Measurements from ENCODE around the gene NBDY. TPM values are rescaled to one million over a fixed set of nuclear protein-coding genes. Genes with fewer than 3 reads are reported as not detected.
"Not testable (repeated sequence)": the region's sequence is repeated elsewhere in the genome, so short reads cannot be mapped to it uniquely, and the experiment has no call there.

NBDY gene
- polyA plus RNA-seq, 2 of the 4 experiments (the other 2 are of a cell fraction): 48.0 to 64.8 TPM

DNA sequence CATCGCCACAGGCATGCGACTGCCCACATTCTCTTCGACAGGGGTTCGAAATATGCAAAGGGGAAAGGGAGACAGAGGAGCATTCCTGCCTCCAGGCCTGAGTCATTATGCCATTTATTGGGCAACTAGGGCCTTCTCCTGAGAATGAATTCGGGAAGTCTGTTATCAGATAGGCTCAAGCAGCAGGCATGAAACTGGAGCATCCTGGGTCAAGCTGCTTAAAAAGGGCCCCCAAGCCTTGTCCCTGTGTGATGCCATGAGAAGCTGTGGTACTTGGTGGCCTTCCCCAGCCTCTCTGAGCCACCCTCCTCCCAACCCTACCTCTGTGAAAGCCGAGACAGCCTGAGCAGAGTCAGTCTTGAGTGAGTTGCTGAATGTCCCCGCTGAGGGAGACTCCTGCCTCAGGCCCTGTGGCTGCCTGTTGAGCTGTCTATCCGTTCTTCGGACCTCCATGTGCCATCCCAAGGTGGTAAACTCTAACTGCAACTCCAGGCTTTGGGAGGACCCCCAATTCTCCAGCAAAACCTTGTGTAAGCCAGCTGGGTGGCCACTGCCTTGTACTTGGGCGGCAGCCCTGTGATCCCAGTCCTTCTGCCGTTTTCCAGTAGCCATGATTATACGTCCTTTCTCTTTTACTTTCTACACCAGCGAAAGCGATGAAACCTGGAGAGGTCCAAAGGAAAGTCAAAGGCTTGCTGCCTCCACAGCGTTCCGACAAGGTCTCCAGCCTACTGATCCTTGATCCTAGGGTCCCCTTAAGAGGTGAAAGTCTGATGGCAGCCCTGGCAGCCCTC, 37.7 kb downstream of the NBDY start:
- no peak overlapping the region for H3K4me3 ChIP-seq
- no peak overlapping the region for H3K4me2 ChIP-seq

GRCh38 chrX:56767348-56768119, 38.5 kb downstream of the NBDY start:
- H3K4me3 ChIP-seq; H3K4me2 ChIP-seq; H3K9me3 ChIP-seq; POLR2A ChIA-PET; H3K4me1 ChIP-seq; ATAC-seq; FAIRE-seq; DNase-seq (ENCODE audit: low read depth in 1 of 2, low spot score in 1 of 2); H3K27ac ChIP-seq: not testable (repeated sequence)
- CTCF ChIA-PET: interaction anchor here (5.5 kb wide), 1 partner anchor 211 kb away, joined by 28 read pairs; no protein-coding TSS in a partner anchor
- whole genome bisulfite sequencing (ENCODE audit: missing lambda C conversion rate): 86% methylated on average over 22 of the region's 45 CpGs

More for the DNA sequence above, 37.7 kb downstream of the NBDY start:
- H3K4me1 ChIP-seq: 0 out of 3 replicates have a peak, but pooled peaks cover 8% of the 10 kb centered on the region
- no peak for FAIRE-seq
- H3K27ac ChIP-seq: no peak overlapping the region
- DNase-seq (ENCODE audit: low read depth in 1 of 2, low spot score in 1 of 2): no peak
- H3K9me3 ChIP-seq: no peaks in the 10 kb centered on the region
- ChIA-PET CTCF (interaction anchor here (5.5 kb wide), 1 partner anchor 212 kb away, joined by 28 read pairs; no protein-coding TSS in a partner anchor), POLR2A (no interaction called here)
- no peak for TF ChIP-seq CEBPB (IDR thresholded peaks at IDR 0.05)
- ATAC-seq: no peak
- WGBS (ENCODE audit: missing lambda C conversion rate): 93% methylated on average over 16 of the region's 16 CpGs

DNA sequence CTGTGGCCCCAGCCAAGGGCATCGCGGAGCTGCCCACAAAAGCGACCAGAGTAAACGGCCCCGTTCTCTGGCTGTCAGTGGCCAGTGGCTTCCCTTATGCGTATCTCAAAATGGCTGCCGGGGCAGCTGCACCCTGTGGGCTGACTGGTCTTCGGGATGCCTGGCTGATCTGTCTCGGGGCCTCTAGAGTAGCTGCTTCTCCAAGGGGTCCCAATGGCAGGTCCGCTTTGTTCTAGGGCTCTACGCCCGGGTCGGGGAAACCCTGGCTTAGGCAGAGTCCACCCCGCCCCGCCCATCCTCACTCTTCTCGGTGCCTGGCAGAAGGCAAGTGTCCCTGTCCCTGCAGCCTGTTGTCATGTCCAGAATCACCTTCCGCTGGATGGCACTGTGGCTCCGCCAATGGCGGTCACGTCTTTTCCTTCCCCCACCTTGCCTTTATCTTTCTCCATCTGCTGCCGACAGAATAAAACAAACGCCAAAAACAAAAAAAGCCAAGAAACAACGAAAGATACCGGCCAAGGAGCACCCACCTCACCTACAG, 39.1 kb downstream of the NBDY start:
- DNase-seq (ENCODE audit: low read depth in 1 of 2, low spot score in 1 of 2); CTCF ChIA-PET; POLR2A ChIA-PET; FAIRE-seq; ATAC-seq; H3K4me2 ChIP-seq; H3K4me3 ChIP-seq; H3K27ac ChIP-seq; H3K4me1 ChIP-seq; H3K9me3 ChIP-seq: not testable (repeated sequence)
- WGBS (ENCODE audit: missing lambda C conversion rate): no CpG with 5 or more reads among the region's 24 CpGs

- H3K9me3 ChIP-seq; FAIRE-seq; H3K4me3 ChIP-seq; DNase-seq (ENCODE audit: low read depth in 1 of 2, low spot score in 1 of 2); H3K4me1 ChIP-seq; H3K4me2 ChIP-seq; ATAC-seq; H3K27ac ChIP-seq; CTCF ChIA-PET; POLR2A ChIA-PET: not testable (repeated sequence)
- no CpG with 5 or more reads among the region's 32 CpGs for WGBS (ENCODE audit: missing lambda C conversion rate)
Observed at GRCh38 chrX:56772675-56773521, 43.9 kb downstream of the NBDY start.

GRCh38 chrX:56773522-56774060, 44.5 kb downstream of the NBDY start:
- ATAC-seq; POLR2A ChIA-PET; CTCF ChIA-PET; DNase-seq (ENCODE audit: low read depth in 1 of 2, low spot score in 1 of 2); FAIRE-seq; H3K4me3 ChIP-seq; H3K4me2 ChIP-seq; H3K4me1 ChIP-seq; H3K27ac ChIP-seq; H3K9me3 ChIP-seq: not testable (repeated sequence)
- WGBS (ENCODE audit: missing lambda C conversion rate): no CpG with 5 or more reads among the region's 24 CpGs

DNA sequence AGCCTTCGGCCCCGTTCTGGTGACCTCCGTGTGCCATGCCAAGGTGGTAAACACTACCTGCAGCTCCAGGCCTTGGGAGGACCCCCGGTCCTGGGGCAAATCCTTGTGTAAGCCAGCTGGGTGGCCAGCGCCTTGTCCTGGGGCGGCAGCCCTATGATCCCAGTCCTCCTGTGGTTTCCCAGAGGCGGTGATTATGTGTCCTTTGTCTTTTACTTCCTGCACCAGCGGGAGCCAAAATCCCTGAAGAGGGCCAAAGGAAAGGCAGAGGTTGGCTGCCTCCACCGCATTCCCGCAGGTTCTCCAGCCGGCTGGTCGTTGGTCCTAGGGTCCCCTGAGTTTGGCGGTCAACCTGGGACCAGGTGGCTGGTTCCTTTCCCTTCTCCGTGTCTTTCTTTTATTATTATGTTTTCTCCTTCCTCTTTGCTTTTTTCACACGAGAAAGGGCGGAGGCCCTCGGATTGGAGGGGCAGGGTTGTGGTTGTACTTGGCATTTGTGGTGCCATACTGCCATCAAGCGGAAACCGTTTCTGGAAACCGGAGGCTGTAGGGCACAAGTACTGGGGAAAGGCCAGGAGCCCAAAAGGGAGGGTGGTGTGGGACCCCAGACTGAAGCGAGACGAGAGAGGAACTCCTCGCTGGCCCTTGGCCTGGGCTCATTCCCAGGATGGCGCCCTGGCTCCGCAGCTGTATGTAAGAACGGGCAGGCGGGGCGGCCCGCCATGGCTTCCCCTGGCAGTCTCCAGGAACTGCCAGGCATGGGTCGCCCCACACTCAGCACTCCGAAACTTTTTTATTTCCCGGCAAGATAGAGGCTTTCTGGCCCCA, 49.3 kb downstream of the NBDY start:
- POLR2A ChIA-PET; H3K4me3 ChIP-seq; H3K9me3 ChIP-seq; DNase-seq (ENCODE audit: low read depth in 1 of 2, low spot score in 1 of 2); FAIRE-seq; H3K4me2 ChIP-seq; CTCF ChIA-PET; H3K4me1 ChIP-seq; H3K27ac ChIP-seq; ATAC-seq: not testable (repeated sequence)
- no CpG with 5 or more reads among the region's 32 CpGs for WGBS (ENCODE audit: missing lambda C conversion rate)

DNA sequence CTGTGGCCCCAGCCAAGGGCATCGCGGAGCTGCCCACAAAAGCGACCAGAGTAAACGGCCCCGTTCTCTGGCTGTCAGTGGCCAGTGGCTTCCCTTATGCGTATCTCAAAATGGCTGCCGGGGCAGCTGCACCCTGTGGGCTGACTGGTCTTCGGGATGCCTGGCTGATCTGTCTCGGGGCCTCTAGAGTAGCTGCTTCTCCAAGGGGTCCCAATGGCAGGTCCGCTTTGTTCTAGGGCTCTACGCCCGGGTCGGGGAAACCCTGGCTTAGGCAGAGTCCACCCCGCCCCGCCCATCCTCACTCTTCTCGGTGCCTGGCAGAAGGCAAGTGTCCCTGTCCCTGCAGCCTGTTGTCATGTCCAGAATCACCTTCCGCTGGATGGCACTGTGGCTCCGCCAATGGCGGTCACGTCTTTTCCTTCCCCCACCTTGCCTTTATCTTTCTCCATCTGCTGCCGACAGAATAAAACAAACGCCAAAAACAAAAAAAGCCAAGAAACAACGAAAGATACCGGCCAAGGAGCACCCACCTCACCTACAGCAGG, 50.0 kb downstream of the NBDY start:
- not testable (repeated sequence) for ATAC-seq, FAIRE-seq

GRCh38 chrX:56780681-56781649, 51.9 kb downstream of the NBDY start:
- POLR2A ChIA-PET; H3K9me3 ChIP-seq; FAIRE-seq; H3K4me2 ChIP-seq; H3K27ac ChIP-seq; CTCF ChIA-PET; H3K4me3 ChIP-seq; ATAC-seq; DNase-seq (ENCODE audit: low read depth in 1 of 2, low spot score in 1 of 2); H3K4me1 ChIP-seq: not testable (repeated sequence)
- 85% methylated on average over 15 of the region's 22 CpGs for WGBS (ENCODE audit: missing lambda C conversion rate)

More for the DNA sequence above, 50.0 kb downstream of the NBDY start:
- H3K4me1 ChIP-seq; CTCF ChIA-PET; H3K4me3 ChIP-seq; H3K9me3 ChIP-seq; H3K27ac ChIP-seq; H3K4me2 ChIP-seq; POLR2A ChIA-PET; DNase-seq (ENCODE audit: low read depth in 1 of 2, low spot score in 1 of 2): not testable (repeated sequence)
- no CpG with 5 or more reads among the region's 24 CpGs for WGBS (ENCODE audit: missing lambda C conversion rate)
